B cell (primary cell): ENCODE measurements around the gene PACRG. TPM values are rescaled to one million over a fixed set of nuclear protein-coding genes. Genes with fewer than 3 reads are reported as not detected.

Experiments used
- ATAC-seq: fragments of 200-7000 bp; cut with Tn5 transposase; one replicate; pipeline ENCODE4 v1.10.0; 2021; ENCODE audit warnings: low read depth, mild to moderate bottlenecking, moderate number of reproducible peaks, moderate library complexity
- CTCF ChIA-PET: fragments of 350-600 bp; sonication (Branson Sonifier 250); formaldehyde crosslinking; loops from one replicate; lab custom pipeline; 2021; ENCODE audit warnings: antibody characterized with exemption, inconsistent platforms; lab: Charles Lee
- POLR2A ChIA-PET: fragments of 350-600 bp; sonication (Branson Sonifier 250); formaldehyde crosslinking; loops from one replicate; lab custom pipeline; 2021; ENCODE audit warnings: antibody characterized with exemption; lab: Charles Lee
- DNase-seq: peaks from one replicate; pipeline ENCODE4 v3.0.0; 2013
- H2AFZ ChIP-seq: 2 replicates; pipeline ENCODE4 v1.6.1; 2012; ENCODE audit warnings: mild to moderate bottlenecking, low read depth, low read length; ENCODE audit not compliant: insufficient read depth, poor library complexity, severe bottlenecking
- H3K27ac ChIP-seq, 2 donors: 1 replicate in 1 of 2; 2 replicates in 1 of 2; pipeline ENCODE4 v1.5.1; 2012 to 2013; ENCODE audit warnings: low read length in 2 of 2, mild to moderate bottlenecking in 2 of 2, moderate library complexity in 1 of 2
- H3K27me3 ChIP-seq, 4 experiments: fragments of 200-600 bp in 1 of 4; sonication (generic) in 1 of 4; replicated peaks in 1 of 4; 1 replicate in 2 of 4; 2 replicates in 2 of 4; pipeline versions ENCODE4 v1.6.1 to v1.7.0; 2013 to 2016; ENCODE audit warnings: low read length in 3 of 4, mild to moderate bottlenecking in 2 of 4, mixed read lengths in 1 of 4, moderate library complexity in 1 of 4; ENCODE audit not compliant: insufficient read depth in 4 of 4, control insufficient read depth in 3 of 4; ENCODE audit errors: control extremely low read depth in 1 of 4
- H3K36me3 ChIP-seq, 2 experiments: replicated peaks in 1 of 2; 1 replicate in 1 of 2; 2 replicates in 1 of 2; pipeline versions ENCODE4 v1.6.1 to v1.7.1; 2013; ENCODE audit warnings: low read length in 1 of 2; ENCODE audit not compliant: insufficient read depth in 2 of 2, control insufficient read depth in 1 of 2; ENCODE audit errors: control extremely low read depth in 1 of 2, extremely low read depth in 1 of 2
- H3K4me1 ChIP-seq, 2 donors: fragments of 200-600 bp in 1 of 2; sonication (generic) in 1 of 2; 1 replicate in 1 of 2; 2 replicates in 1 of 2; pipeline versions ENCODE4 v1.5.1 to v1.6.1; 2013 to 2017; ENCODE audit warnings: low read length in 2 of 2; ENCODE audit not compliant: control insufficient read depth in 2 of 2, insufficient read depth in 2 of 2
- H3K4me2 ChIP-seq: replicated peaks from 2 replicates; pipeline ENCODE3; 2012; ENCODE audit warnings: mild to moderate bottlenecking, low read depth, low read length; ENCODE audit not compliant: poor library complexity, severe bottlenecking
- H3K4me3 ChIP-seq, 5 experiments: fragments of 200-600 bp in 1 of 5; sonication (generic) in 1 of 5; 1 replicate in 3 of 5; 2 replicates in 2 of 5; pipeline versions ENCODE4 v1.5.1 to v1.7.0; 2011 to 2016; ENCODE audit warnings: low read length in 4 of 5, mild to moderate bottlenecking in 4 of 5, low read depth in 2 of 5, control low read depth in 1 of 5, moderate library complexity in 1 of 5; ENCODE audit not compliant: insufficient read depth in 1 of 5; ENCODE audit errors: control extremely low read depth in 1 of 5, extremely low read depth in 1 of 5
- H3K79me2 ChIP-seq: fragments of 200-600 bp; sonication (generic); one replicate; pipeline ENCODE4 v1.6.0; 2016; ENCODE audit warnings: low read length; ENCODE audit not compliant: control insufficient read depth, insufficient read depth
- H3K9ac ChIP-seq: fragments of 200-600 bp; sonication (generic); 2 replicates; pipeline ENCODE4 v1.6.1; 2017; ENCODE audit warnings: mild to moderate bottlenecking, low read length, moderate library complexity
- H3K9me3 ChIP-seq, 3 donors: one replicate each; pipeline versions ENCODE4 v1.6.1 to v1.7.1; 2013; ENCODE audit warnings: low read length in 2 of 3; ENCODE audit not compliant: control insufficient read depth in 2 of 3, insufficient read depth in 1 of 3; ENCODE audit errors: control extremely low read depth in 1 of 3
- H4K20me1 ChIP-seq: 2 replicates; pipeline ENCODE4 v1.6.0; 2012; ENCODE audit warnings: mild to moderate bottlenecking, low read length; ENCODE audit not compliant: insufficient read depth, control insufficient read depth, poor library complexity, severe bottlenecking
- H3K27ac Mint-ChIP-seq: one replicate; pipeline ENCODE4 v1.8.0; 2021; ENCODE audit warnings: mixed read lengths
- H3K27me3 Mint-ChIP-seq: one replicate; pipeline ENCODE4 v1.8.0; 2021; ENCODE audit warnings: mixed read lengths
- H3K4me1 Mint-ChIP-seq: one replicate; pipeline ENCODE4 v1.8.0; 2021; ENCODE audit warnings: mixed read lengths
- H3K4me3 Mint-ChIP-seq: one replicate; pipeline ENCODE4 v1.8.0; 2021; ENCODE audit warnings: mixed read lengths
- H3K9me3 Mint-ChIP-seq: one replicate; pipeline ENCODE4 v1.8.0; 2022; ENCODE audit warnings: mixed read lengths; ENCODE audit not compliant: insufficient read depth
- CTCF ChIP-seq: fragments of 200-600 bp; IDR thresholded peaks from one replicate; pipeline ENCODE4 v1.8.0; 2022; ENCODE audit warnings: antibody characterized with exemption, mild to moderate bottlenecking
- EZH2 ChIP-seq: IDR thresholded peaks from 2 replicates; pipeline ENCODE4 v1.6.1; 2012; ENCODE audit warnings: borderline replicate concordance, low read depth, mild to moderate bottlenecking, moderate library complexity, low read length; ENCODE audit not compliant: insufficient read depth, poor library complexity, severe bottlenecking
- whole genome bisulfite sequencing: methylation state at CpG from one replicate; pipeline ENCODE4 v1.1.5; 2013; ENCODE audit warnings: missing lambda C conversion rate; ENCODE audit not compliant: insufficient coverage; 5-methylcytosine and 5-hydroxymethylcytosine counted together
- intact Hi-C: fragments of 100-400 bp; cut with micrococcal nuclease; formaldehyde crosslinking; loops from one replicate; pipeline ENCODE4 v1.10.0; 2022
- polyA plus RNA-seq: library from polyadenylated mRNA; depleted of rRNA; stranded (reverse); fragments of >200 nt; gene quantifications from 2 replicates; pipeline ENCODE4 v1.2.3, GENCODE V29; 2012
- total RNA-seq, 2 donors: library from RNA; stranded (reverse); fragments of 120-200 nt in 1 of 2; gene quantifications; 1 replicate in 1 of 2; 2 replicates in 1 of 2; pipeline versions ENCODE4 v1.2.3 to v1.2.4, GENCODE V29; 2013 to 2022

PACRG gene
- total and polyA plus RNA-seq, 2 donors (not counting 1 experiment from before 2014, with no cell fraction given) = not detected

- TF ChIP-seq EZH2 = no peak
- no peak for TF ChIP-seq CTCF
- WGBS = no CpG with 5 or more reads among the region's 1 CpG
- Mint-ChIP-seq H3K27me3 (peaks cover 8% of the 10 kb centered on the region), H3K9me3 (no peaks in the 10 kb centered on the region), H3K4me3 (no peak overlapping the region), H3K4me1 (no peaks in the 10 kb centered on the region), H3K27ac (no peak overlapping the region)
- Histone ChIP-seq H4K20me1 (no peaks in the 10 kb centered on the region), H3K4me3 (no peak overlapping the region), H3K9me3 (peaks cover 0 to 5% (median 0%) of the 10 kb centered on the region in 3 donors), H3K79me2 (no peaks in the 10 kb centered on the region), H3K4me2 (no peak overlapping the region), H3K27me3 (peaks cover 0 to 2% (median 0%) of the 10 kb centered on the region in 4 experiments), H3K4me1 (no peaks in the 10 kb centered on the region), H3K9ac (no peak overlapping the region), H3K36me3 (no peaks in the 10 kb centered on the region), H3K27ac (no peak overlapping the region), H2AFZ (no peak overlapping the region)
- intact Hi-C loops = no loop called here
- ChIA-PET POLR2A (no interaction called here), CTCF (no interaction called here)
- DNase-seq (no peak), ATAC-seq (no peak)
Measured at GRCh38 chr6:163281634-163282033, 553.9 kb downstream of the PACRG start.

GRCh38 chr6:163282672-163283071 is 554.9 kb downstream of the PACRG start:
- no peak overlapping the region for H3K4me2 ChIP-seq
- H3K9ac ChIP-seq = no peak overlapping the region
- intact Hi-C loops = no loop called here
- no peaks in the 10 kb centered on the region for H3K4me1 ChIP-seq
- H3K27me3 ChIP-seq = peaks cover 0 to 2% (median 0%) of the 10 kb centered on the region in 4 experiments
- POLR2A ChIA-PET = no interaction called here
- Mint-ChIP-seq H3K9me3 (no peaks in the 10 kb centered on the region), H3K27me3 (peaks cover 11% of the 10 kb centered on the region), H3K4me1 (no peaks in the 10 kb centered on the region), H3K27ac (no peak overlapping the region), H3K4me3 (no peak overlapping the region)
- ATAC-seq (no peak), DNase-seq (no peak)
- no peak overlapping the region for H2AFZ ChIP-seq
- no peaks in the 10 kb centered on the region for H4K20me1 ChIP-seq
- H3K27ac ChIP-seq = no peak overlapping the region
- peaks cover 0 to 5% (median 0%) of the 10 kb centered on the region in 3 donors for H3K9me3 ChIP-seq
- H3K79me2 ChIP-seq = no peaks in the 10 kb centered on the region
- CTCF ChIA-PET = no interaction called here
- H3K36me3 ChIP-seq = no peaks in the 10 kb centered on the region
- H3K4me3 ChIP-seq = no peak overlapping the region
- no peak for TF ChIP-seq EZH2
- no peak for TF ChIP-seq CTCF
